ENCODE results near the gene GBP7. TPM values are rescaled to one million over a fixed set of nuclear protein-coding genes. Genes with fewer than 3 reads are reported as not detected.

Gene GBP7
- total RNA-seq, 2 donors from 2014 or later: 0.21 TPM; not detected in 1

DNA sequence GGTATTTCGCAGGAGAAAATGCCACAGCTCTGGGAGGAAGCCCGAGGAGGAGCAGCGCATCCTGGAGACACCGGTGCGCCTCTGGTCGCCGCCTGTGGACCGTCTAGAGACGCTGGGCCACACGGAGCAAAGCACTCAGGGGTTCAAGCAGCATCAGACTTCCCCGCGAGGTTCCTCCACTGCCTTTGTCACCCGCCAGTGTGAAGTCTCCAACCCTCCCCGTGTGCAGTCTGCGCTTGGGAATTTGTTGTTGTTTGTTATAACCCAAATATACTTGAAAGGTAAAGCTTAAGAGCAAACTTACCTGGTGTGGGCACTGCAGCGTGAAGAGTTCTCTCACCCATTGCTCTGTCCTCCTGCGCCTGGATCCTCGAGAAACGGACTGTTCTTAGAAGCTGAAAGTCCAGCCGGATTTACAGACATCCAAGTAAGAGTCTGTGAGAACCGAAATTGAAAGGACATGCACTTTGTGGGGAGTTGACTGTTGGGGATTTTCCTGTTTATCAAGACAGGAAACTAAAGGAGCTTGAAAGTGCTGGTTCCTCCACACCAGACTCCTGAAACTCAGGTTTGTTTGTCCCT lies 22.8 kb upstream of the GBP7 start, which contains the start of gene GBP4:
GBP4 (minus strand) TSS at position 452 of the 582 bp plus-strand sequence; CDS start at position 344, 108 bp downstream.
- TF ChIP-seq, protein P1, sequence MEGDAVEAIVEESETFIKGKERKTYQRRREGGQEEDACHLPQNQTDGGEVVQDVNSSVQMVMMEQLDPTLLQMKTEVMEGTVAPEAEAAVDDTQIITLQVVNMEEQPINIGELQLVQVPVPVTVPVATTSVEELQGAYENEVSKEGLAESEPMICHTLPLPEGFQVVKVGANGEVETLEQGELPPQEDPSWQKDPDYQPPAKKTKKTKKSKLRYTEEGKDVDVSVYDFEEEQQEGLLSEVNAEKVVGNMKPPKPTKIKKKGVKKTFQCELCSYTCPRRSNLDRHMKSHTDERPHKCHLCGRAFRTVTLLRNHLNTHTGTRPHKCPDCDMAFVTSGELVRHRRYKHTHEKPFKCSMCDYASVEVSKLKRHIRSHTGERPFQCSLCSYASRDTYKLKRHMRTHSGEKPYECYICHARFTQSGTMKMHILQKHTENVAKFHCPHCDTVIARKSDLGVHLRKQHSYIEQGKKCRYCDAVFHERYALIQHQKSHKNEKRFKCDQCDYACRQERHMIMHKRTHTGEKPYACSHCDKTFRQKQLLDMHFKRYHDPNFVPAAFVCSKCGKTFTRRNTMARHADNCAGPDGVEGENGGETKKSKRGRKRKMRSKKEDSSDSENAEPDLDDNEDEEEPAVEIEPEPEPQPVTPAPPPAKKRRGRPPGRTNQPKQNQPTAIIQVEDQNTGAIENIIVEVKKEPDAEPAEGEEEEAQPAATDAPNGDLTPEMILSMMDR (IDR thresholded peaks at IDR 0.05): no peak
- Histone ChIP-seq H3K36me3 (no peaks in the 10 kb centered on the region), H3K9me3 (no peaks in the 10 kb centered on the region), H3K4me1 (ENCODE audit: control insufficient read depth in 1 of 2, low read depth in 2 of 2) (peaks cover 0 to 16% of the 10 kb centered on the region in 2 donors), H3K4me3 (peak within 1 kb of the TSS; percentile 63), H3K27ac (peak within 1 kb of the TSS; percentile 0 to 60), H3K27me3 (replicated peaks; ENCODE audit: insufficient read depth) (no peaks in the 10 kb centered on the region)
- no peak for ATAC-seq (ENCODE audit: insufficient number of reproducible peaks, low FRiP score, low read depth)
- DNase-seq (ENCODE audit: low spot score): no peak

DNA sequence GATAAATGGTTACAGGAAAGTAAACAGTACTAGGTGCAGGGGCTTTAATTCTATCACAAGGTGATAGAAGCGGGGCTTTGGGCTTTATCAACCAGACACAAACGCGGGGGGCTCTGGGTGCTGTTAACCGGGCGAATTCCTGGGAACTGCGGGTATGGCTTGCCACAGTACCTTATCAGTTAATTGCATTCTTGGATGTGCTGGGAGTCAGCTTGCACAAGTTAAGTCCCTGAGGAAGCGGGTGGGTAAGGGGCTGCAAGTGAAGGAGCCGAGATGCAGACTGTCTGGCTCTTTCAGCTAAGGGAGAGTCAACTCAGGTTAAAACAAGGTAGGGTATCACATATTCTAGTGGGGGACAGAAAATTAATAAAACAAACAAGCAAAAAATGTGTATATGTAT lies 22.3 kb upstream of the GBP7 start:
- no peak for ATAC-seq (ENCODE audit: insufficient number of reproducible peaks, low FRiP score, low read depth)
- DNase-seq (ENCODE audit: low spot score): no peak
- no peaks in the 10 kb centered on the region for H3K27me3 ChIP-seq (replicated peaks; ENCODE audit: insufficient read depth)
- H3K27ac ChIP-seq: peak overlapping the region; percentile 0 to 60
- H3K36me3 ChIP-seq: no peaks in the 10 kb centered on the region
- H3K4me3 ChIP-seq: peak overlapping the region; percentile 63
- no peaks in the 10 kb centered on the region for H3K9me3 ChIP-seq
- H3K4me1 ChIP-seq (ENCODE audit: control insufficient read depth in 1 of 2, low read depth in 2 of 2): peaks cover 0 to 16% of the 10 kb centered on the region in 2 donors
- TF ChIP-seq, protein P1 (IDR thresholded peaks at IDR 0.05): no peak

DNA sequence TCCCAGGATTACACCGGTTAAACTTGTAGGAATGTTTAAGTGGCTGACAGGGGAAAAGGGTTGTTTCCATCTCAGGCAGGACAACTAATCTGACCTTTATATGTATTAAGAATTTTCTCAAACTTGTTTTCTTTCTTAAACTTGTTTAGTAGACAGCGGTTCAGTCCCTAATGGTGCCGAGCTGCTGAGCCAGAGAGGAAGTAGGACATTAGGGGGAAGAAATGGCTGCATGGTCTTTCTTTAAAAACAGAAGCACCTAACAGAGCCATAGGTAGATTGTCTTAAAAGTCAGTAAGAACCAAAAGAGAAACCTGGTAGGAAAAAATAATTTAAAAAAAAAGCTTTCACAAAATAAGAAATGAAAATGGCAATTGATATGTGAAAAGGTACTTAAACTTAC lies 19.7 kb upstream of the GBP7 start:
- DNase-seq (ENCODE audit: low spot score): no peak

DNA sequence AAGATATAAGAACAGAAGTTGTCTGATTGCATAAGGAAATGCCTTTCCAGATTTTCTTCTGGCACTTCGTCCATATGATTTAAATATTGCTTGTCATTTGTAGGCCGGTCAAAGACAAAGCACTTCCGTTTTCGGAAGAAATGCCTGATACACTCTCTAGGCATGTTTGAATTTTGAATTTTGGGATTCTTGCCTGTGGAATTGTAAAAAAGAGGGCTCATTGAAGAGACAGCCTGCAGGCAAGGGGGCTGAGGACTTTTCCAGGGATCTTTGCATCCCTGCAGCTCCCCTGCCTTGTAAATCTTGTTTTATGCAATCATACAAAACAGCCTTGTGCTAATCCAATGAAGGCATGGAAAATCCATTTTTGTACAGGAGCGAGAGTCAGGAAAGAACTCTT lies 15.5 kb upstream of the GBP7 start:
- ATAC-seq (ENCODE audit: insufficient number of reproducible peaks, low FRiP score, low read depth) (no peak), DNase-seq (ENCODE audit: low spot score) (no peak)
- H3K27ac ChIP-seq: no peak overlapping the region
- H3K4me1 ChIP-seq (ENCODE audit: control insufficient read depth in 1 of 2, low read depth in 2 of 2): no peaks in the 10 kb centered on the region
- no peaks in the 10 kb centered on the region for H3K27me3 ChIP-seq (replicated peaks; ENCODE audit: insufficient read depth)
- no peak overlapping the region for H3K4me3 ChIP-seq
- TF ChIP-seq, protein P1 (IDR thresholded peaks at IDR 0.05): no peak
- H3K9me3 ChIP-seq: no peaks in the 10 kb centered on the region
- no peaks in the 10 kb centered on the region for H3K36me3 ChIP-seq

More for the DNA sequence above, 19.7 kb upstream of the GBP7 start:
- Histone ChIP-seq H3K27ac (no peak overlapping the region), H3K9me3 (no peaks in the 10 kb centered on the region), H3K4me1 (ENCODE audit: control insufficient read depth in 1 of 2, low read depth in 2 of 2) (peaks cover 0 to 9% of the 10 kb centered on the region in 2 donors), H3K36me3 (no peaks in the 10 kb centered on the region), H3K27me3 (replicated peaks; ENCODE audit: insufficient read depth) (no peaks in the 10 kb centered on the region), H3K4me3 (no peak overlapping the region)
- TF ChIP-seq, protein P1 (IDR thresholded peaks at IDR 0.05): no peak
- ATAC-seq (ENCODE audit: insufficient number of reproducible peaks, low FRiP score, low read depth): no peak

DNA sequence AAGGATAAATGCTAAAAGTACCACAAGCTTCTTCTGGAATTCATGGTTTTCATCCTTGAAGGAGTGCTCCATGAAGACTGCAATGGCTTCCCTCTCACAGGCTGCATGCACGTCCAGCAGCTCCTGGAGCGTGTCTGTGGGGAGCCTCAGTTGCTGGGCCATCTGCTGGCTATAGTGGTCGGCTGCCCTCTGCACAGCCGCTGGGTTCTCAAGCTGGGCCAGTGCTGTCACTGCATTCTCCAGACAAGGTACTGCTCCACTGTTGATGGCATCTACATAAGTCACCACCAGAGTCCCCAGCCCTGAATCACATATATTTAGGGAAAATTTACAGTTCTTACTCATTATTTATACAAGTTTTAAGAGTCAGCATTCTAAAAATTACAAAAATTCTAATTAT lies 14.2 kb upstream of the GBP7 start:
- ATAC-seq (ENCODE audit: insufficient number of reproducible peaks, low FRiP score, low read depth) (no peak), DNase-seq (ENCODE audit: low spot score) (no peak)
- H3K27me3 ChIP-seq (replicated peaks; ENCODE audit: insufficient read depth): no peaks in the 10 kb centered on the region
- no peaks in the 10 kb centered on the region for H3K36me3 ChIP-seq
- no peaks in the 10 kb centered on the region for H3K4me1 ChIP-seq (ENCODE audit: control insufficient read depth in 1 of 2, low read depth in 2 of 2)
- TF ChIP-seq, protein P1 (IDR thresholded peaks at IDR 0.05): no peak
- H3K9me3 ChIP-seq: no peaks in the 10 kb centered on the region
- H3K4me3 ChIP-seq: no peak overlapping the region
- no peak overlapping the region for H3K27ac ChIP-seq

All from thoracic aorta (tissue), 2 donors.